ENCODE data around the gene RFPL4AL1.
"Not testable (repeated sequence)": the region's sequence is repeated elsewhere in the genome, so short reads cannot be mapped to it uniquely, and the experiment has no call there.

The RFPL4AL1 gene

DNA sequence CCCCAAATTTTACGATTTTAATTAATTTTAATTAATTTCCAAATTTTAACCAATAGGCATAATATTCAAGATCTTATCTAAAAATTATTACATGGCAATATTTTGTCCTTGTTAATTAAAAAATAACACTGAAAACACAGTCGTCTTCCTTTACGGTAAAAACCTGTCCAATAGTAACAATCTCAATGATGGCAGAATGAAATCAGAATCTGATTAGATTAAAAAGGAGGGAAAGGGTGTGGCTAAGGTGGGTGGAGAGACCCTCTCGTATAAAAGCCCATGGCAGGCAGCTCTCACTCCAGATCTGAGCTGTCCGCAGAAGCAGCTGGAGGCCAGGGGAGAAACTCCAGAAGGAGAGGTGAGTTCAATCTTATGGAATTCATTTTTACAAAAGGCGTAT lies at the start of gene RFPL4AL1:
Gene RFPL4AL1, plus strand, starts transcription at position 301 of the 400 bp plus-strand sequence. CDS start 2,687 bp downstream, outside the sequence.
- not testable (repeated sequence) for FAIRE-seq; DNase-seq (ENCODE audit: low spot score)

- DNase-seq (ENCODE audit: low spot score): no peak
- no peak for FAIRE-seq
Measured at GRCh38 chr19:55720214-55720746, 48.6 kb upstream of the RFPL4AL1 start.

DNA sequence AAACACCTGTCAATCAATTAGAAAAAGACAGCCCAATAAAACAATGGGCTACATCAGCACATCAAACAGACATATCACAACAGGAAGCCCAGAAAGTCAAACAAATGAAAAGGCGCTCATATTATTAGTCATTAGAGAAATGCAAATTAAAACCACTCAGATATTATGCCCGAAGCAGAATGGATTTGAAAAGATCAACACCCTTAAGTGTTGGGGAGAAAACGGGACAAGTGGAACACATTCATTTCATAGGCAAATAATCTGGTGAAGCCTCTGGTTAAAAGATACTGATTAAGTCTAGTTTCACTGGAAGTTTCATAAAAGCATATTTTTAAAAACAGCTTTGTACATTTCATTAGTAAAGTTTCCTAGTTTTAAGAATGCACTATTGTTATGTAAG lies 48.1 kb upstream of the RFPL4AL1 start:
- FAIRE-seq (no peak), DNase-seq (ENCODE audit: low spot score) (no peak)

DNA sequence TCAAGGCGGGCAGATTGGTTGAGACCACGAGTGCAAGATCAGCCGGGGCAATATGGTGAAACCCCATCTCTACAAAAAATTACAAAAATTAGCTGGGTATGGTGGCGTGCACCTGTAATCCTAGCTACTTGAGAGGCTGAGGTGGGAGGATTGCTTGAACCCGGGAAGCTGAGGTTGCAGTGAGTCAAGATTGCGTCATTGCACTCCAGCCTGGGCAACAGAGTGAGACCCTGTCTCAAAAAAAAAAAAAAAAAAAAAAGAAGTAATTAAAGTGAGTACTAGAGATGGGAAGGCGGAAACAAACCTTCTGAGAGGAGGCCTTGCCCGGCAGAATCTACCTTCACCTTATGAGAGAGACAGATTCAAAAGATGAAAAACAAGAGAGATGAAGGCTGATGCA lies 45.4 kb upstream of the RFPL4AL1 start:
- FAIRE-seq (no peak), DNase-seq (ENCODE audit: low spot score) (no peak)

DNA sequence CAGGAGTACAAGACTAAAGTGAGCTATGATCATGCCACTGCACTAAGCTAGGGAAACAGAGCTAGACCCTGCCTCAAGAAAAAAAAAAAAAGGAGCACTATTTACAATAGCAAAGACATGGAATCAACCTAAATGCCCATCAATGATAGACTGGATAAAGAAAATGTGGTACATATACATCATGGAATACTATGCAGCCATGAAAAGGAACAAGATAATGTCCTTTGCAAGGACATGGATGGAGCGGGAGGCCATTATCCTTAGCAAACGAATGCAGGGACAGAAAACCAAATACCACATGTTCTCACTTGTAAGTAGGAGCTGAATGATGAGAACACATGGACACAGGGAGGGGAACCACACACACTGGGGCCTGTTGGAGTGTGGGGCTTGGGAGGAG lies 38.5 kb upstream of the RFPL4AL1 start:
- not testable (repeated sequence) for FAIRE-seq; DNase-seq (ENCODE audit: low spot score)

DNA sequence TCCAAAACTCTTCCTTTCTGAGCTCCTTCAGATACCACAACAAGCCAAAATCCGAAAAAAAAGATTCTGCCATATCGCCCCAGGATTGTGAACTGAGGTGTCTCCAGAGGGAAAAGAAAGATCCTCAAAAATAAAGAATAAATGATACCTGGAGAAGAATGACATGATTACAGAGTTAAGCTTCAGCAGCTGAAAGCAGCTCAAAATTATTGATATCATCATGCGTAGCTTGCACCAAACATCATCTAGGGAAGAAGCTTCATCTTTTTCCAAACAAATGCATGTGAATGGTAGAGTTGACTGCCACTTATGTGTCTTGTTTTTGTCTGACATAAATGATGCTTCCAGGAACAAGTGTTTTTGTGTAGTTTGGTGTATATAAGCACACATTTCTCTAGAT lies 30.6 kb upstream of the RFPL4AL1 start, which contains the start of gene NLRP9:
Gene NLRP9, minus strand, starts transcription at position 101 of the 400 bp plus-strand sequence. Its CDS starts 28 bp downstream, at position 73.
- no peak for FAIRE-seq
- no peak for DNase-seq (ENCODE audit: low spot score)

DNA sequence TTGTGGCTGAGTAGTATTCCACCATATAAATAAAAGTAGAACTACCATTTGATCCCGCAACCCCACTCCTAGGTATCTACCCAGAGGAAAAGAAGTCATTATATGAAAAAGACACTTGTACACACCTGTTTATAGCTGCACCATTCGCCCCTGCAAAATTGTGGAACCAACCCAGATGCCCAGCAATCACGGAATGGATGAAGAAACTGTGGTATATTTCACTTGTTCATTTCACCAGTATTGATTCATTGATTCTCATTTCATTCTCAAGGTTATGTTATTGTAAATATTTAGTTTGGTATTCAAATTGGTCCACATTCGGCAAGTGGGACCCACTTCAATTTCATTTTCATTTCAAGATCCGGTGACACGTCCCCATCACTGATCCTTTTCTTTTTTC lies 18.2 kb upstream of the RFPL4AL1 start:
- FAIRE-seq: no peak
- no peak for DNase-seq (ENCODE audit: low spot score)

DNA sequence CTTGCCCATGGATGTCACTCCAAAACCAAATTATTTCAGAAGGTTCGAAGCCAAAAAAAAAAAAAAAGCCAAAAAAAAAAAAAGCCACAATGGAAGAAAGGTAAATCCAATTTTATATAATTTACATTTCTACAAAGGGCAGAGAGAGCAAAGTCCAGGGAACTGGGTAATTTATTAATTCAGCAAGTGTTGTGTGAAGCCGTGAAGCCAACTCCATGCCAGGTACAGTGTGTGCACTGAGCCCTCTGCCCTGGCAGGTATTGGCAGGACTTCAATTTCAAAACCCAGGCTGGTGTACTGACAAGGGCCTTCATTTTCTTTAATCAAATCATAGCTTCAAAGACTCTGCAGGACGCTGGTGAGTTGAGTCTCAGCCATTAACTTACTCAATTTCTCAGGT lies 15.5 kb upstream of the RFPL4AL1 start:
- FAIRE-seq (no peak), DNase-seq (ENCODE audit: low spot score) (no peak)

- DNase-seq (ENCODE audit: low spot score); FAIRE-seq: not testable (repeated sequence)
Measured at GRCh38 chr19:55756808-55757207, 12.1 kb upstream of the RFPL4AL1 start.

DNA sequence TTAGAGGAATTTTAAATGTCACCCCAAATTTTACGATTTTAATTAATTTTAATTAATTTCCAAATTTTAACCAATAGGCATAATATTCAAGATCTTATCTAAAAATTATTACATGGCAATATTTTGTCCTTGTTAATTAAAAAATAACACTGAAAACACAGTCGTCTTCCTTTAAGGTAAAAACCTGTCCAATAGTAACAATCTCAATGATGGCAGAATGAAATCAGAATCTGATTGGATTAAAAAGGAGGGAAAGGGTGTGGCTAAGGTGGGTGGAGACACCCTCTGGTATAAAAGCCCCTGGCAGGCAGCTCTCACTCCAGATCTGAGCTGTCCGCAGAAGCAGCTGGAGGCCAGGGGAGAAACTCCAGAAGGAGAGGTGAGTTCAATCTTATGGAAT lies 10.1 kb upstream of the RFPL4AL1 start, which contains the start of gene RFPL4A:
Gene RFPL4A, plus strand, starts transcription at position 301 of the 400 bp plus-strand sequence. CDS start 2,704 bp downstream, outside the sequence.
- DNase-seq (ENCODE audit: low spot score): peak; percentile 29

DNA sequence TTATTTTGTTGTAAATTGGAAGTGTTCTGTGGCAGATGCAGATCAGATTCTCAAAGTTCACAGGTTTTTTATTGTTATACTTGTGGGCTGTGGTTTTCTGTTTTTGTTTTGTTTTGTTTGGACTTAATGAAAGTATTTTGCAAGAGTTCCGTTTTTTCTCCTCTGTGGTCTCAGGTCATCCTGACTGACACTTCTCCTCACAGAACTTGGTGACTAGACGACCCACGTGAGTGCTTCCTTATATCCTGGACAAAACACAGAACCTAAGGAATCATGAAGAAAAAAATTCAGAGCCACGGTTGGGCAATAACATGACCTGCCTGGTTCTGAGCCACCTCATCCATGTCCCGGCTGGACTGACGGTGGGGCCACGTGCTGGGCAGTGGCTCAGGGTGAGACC lies 2.5 kb upstream of the RFPL4AL1 start:
- FAIRE-seq (no peak), DNase-seq (ENCODE audit: low spot score) (no peak)

More for the DNA sequence above, 10.1 kb upstream of the RFPL4AL1 start, which contains the start of gene RFPL4A:
- not testable (repeated sequence) for FAIRE-seq

DNA sequence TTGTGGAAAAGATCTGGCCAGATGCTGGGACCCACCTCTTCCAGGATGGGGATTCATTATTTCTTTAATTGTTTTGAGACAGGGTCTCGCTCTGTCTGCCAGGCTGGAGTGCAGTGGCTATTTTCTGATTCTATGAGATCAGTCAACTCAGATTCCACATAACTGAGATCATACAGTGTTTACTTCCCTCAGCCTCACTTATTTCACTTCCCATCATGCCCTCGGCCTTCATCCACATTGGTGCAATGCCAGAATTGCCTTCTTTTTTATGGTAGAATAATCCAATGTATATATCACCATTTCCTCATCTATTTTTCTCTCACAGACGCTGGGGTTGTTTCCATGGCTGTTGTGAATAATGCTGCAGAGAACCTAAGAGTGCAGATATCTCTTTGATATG lies 714 bp downstream of the RFPL4AL1 start:
- DNase-seq (ENCODE audit: low spot score); FAIRE-seq: not testable (repeated sequence)

DNA sequence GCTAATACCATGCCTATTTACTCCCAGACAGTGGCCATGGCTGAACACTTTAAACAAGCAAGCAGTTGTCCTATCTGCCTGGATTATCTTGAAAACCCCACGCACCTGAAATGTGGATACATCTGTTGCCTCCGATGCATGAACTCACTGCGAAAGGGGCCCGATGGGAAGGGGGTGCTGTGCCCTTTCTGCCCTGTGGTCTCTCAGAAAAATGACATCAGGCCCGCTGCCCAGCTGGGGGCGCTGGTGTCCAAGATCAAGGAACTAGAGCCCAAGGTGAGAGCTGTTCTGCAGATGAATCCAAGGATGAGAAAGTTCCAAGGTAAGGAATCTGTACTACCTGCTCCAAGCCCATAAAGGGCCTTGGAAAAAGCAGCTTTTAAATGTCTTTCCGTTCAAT lies 8.6 kb downstream of the RFPL4AL1 start:
- DNase-seq (ENCODE audit: low spot score) (peak; percentile 59), FAIRE-seq (no peak)

DNA sequence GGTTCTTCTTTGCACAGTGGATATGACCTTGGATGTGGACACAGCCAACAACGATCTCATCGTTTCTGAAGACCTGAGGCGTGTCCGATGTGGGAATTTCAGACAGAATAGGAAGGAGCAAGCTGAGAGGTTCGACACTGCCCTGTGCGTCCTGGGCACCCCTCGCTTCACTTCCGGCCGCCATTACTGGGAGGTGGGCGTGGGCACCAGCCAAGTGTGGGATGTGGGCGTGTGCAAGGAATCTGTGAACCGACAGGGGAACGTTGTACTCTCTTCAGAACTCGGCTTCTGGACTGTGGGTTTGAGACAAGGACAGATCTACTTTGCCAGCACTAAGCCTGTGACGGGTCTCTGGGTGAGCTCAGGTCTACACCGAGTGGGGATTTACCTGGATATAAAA lies 9.4 kb downstream of the RFPL4AL1 start:
- FAIRE-seq (no peak), DNase-seq (ENCODE audit: low spot score) (peak; percentile 23)

DNA sequence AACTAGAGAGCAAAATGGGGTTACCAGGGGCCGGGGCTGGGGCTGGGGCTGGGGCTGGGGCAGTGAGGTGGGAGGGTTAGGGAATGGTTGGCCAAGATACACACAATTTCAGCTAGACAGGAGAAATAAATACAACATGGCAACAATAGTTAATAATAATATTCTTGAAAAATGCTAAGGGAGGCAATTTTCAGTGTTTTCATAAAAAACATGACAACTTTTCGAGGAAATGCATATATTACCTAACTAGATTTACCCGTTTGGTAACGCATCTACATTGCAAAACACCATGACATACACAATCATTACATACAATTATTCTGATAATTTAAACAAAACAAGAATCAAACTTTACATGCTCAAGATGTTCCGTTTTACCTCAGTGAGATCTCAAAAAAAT lies 12.2 kb downstream of the RFPL4AL1 start:
- DNase-seq (ENCODE audit: low spot score): no peak
- no peak for FAIRE-seq

DNA sequence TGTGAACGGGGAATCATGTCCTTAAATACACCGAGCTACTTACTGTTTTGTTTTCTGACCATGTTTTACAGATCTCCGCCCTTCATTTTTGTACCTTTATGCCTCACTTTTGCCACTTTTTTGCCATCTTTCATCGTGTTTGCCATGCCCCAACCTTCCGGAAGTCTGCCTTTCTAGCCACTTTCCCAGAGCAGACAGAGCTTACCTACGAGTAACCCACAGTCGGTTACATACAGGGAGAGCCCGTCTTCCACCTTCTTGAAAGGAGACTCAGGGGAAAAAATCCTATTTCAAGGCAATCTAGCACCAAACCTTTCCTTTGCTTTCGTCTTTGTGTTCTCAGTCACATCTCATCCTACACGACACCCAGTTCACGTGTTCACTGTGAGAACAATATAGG lies 26.1 kb downstream of the RFPL4AL1 start:
- FAIRE-seq (no peak), DNase-seq (ENCODE audit: low spot score) (no peak)

GRCh38 chr19:55801416-55801815 lies 32.5 kb downstream of the RFPL4AL1 start:
- FAIRE-seq: no peak

GRCh38 chr19:55802281-55802680 lies 33.4 kb downstream of the RFPL4AL1 start:
- FAIRE-seq (no peak), DNase-seq (ENCODE audit: low spot score) (no peak)

More at GRCh38 chr19:55801416-55801815, 32.5 kb downstream of the RFPL4AL1 start:
- DNase-seq (ENCODE audit: low spot score): no peak

DNA sequence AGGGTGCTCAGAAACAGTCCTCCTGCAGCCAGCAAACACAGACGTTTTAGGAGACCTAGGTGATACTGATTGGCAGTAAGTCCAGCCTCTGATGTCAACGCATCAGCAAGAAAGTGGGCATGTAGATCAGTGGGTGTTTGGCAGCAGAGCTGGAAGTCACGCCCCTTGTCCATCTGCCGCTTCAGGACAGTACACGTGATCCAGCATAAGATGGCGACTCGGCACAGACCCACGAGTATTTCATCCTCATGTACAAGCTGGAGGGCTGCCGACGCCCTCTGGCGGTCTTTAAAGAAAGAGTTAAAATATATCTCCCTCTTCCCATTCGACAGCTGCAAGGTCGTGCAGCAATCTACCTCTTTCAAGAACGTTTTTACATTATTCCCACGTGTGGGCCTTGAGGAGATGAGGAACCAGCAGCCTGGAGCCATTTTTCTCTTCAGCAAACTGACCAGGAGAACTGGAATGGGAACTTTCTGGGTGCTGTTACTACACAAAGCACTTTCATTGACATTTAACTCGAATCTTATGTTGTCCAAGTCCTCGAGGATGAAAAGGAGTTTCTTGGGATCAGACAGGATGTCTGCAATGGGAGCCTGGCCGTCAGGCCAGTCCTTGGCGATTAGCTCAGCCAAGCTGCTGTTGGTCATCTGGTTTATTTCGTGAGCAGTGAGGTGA lies 40.6 kb downstream of the RFPL4AL1 start:
- FAIRE-seq (peak; percentile 95), DNase-seq (ENCODE audit: low spot score) (peak; percentile 92)

- DNase-seq (ENCODE audit: low spot score) (no peak), FAIRE-seq (no peak)
Measured at GRCh38 chr19:55811340-55811739, 42.4 kb downstream of the RFPL4AL1 start.

- no peak for DNase-seq (ENCODE audit: low spot score)
- FAIRE-seq: no peak
Measured at GRCh38 chr19:55812449-55812848, 43.5 kb downstream of the RFPL4AL1 start.

GRCh38 chr19:55813906-55814305 lies 45.0 kb downstream of the RFPL4AL1 start:
- FAIRE-seq (no peak), DNase-seq (ENCODE audit: low spot score) (no peak)

GRCh38 chr19:55820037-55820436 lies 51.1 kb downstream of the RFPL4AL1 start:
- DNase-seq (ENCODE audit: low spot score): no peak
- FAIRE-seq: no peak
